NCI-H82 treated with DMSO at 0.1 percent for 48 hours (cell line): ENCODE results near the gene SLC7A14.
A peak's percentile ranks its signal among the peaks of the same experiment; 100 is the strongest.

Source experiments
- DNase-seq: peaks from one replicate; lab custom pipeline; 2025; ENCODE audit not compliant: unreplicated experiment; lab: John Stamatoyannopoulos, UW

SLC7A14 gene

GRCh38 chr3:170539897-170540296, 46.0 kb downstream of the SLC7A14 start:
- DNase-seq, result no peak

GRCh38 chr3:170536712-170537111, 49.2 kb downstream of the SLC7A14 start:
- no peak for DNase-seq

DNA sequence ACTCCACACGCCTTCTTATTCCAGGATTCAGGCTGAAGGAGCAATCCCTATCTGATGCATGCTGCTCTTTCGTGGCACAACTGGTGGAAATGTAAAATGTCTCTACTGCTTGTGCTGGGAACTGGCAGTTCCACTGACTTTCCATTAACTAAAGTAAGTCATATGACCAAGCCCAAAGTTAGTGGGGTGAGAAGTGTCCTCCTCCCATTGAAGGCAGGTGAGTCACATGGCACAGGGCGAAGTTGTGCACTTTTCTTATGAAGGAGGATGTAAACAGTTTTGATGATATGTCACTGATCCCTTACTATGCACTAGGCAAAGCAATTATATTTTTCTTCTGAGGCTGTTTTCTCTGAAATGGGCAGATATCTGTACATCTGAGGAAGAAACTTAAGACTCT, 51.6 kb downstream of the SLC7A14 start:
- no peak for DNase-seq

DNA sequence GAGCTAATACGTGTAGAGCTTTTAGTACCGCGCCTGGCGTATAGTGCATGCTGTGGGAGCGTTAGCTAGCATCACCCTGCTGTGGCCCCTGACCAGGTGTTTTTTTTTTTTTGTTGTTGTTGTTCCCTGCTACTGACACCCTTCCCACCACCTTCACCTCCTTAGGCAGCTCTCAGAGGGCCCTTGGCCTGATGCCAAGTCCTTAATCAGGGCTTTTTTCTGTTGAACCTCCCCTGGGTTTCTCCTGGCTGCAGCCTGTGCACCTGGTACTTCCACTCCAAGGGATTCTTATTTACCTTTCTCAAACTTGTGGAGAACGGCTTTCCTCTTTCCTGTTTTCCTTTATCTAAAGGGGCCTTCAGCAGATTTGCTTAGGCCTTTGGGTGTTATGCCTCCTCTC, 53.3 kb downstream of the SLC7A14 start:
- DNase-seq, result peak; percentile 86

DNA sequence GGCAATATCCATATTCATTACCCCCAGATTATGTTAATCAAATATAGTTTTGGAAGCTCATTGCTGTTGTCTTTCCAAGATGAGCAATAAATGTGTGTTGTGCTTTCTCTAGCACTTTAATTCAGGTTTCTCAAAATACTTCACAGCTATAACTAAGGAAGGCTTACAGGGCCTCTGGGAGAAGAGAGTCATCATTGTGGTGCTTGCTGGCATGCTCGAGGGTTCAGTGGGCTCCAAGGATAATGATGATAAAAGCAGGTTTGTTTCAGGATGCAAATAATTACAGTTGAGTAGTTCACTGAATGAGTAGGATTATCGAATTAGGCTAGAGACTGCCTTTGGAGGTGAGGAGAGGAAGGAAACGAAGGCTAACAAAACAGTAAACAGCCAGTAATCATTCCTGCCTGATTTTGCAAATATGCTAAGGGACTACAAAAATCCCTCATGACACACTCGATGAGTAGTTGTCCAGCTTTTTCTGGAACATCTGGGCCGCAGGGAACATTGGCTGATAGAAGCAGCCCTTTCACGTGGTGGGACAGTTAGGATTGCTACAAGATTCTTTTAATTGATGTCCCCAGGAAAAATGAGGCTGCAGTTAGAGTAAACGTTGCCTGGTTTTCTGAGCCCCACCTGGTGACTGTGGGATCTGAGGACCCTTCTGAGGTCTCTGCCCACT, 54.1 kb downstream of the SLC7A14 start:
- no peak for DNase-seq

DNA sequence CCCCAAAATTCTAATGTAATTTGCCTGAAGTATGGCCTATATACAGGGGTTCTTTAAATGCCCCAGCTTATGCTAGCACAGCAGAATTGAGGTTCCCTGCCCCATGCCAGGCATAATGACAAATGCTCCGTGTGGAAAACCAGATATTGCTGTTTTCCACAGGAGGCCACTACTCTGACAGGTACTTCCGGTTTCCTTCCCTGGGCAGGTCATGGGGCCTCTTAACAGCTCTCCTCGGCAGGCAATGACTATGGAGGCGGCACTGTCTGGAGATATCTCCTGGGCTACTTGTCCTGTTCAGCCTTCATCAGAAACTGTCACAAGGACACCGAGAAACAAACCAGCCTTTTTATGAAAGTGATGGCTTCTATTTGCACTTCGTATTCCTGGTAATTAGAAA, 54.8 kb downstream of the SLC7A14 start:
- no peak for DNase-seq

DNA sequence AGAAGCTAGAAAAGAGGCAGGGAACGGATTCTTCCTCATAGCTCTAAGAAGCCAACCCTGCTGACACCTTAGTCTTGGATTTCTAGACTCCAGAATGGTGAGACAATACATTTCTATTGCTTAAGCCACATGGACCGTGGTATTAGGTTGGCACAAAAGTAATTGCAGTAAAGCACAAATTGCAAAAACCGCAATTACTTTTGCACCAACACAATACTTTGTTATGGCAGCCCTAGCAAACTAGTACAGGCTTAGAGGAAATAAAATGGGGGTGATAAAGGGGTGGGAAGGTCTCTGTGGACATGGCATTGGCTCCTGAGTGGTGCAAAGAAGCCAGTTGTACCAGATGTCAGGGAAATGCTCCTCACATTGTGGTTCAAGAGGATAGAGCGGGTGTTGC, 56.0 kb downstream of the SLC7A14 start:
- DNase-seq, result no peak

DNA sequence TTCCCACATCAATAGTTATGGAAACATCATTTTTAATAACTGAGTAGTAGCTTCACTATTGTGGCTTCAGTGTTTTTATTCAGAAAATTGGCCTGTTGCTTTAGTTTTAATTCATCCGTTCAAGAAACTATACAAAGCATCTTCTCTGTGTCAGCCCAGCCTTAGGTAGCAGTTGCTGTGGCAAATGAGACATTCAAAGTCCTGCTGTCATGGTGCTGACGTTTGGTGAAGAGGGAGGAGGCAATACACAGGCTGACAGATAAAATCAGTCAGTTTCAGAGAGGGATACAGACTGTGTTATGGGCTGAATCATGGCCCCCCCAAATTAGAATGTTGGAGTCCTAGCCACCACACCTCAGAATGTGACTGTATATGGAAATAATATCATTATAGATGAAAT, 56.5 kb downstream of the SLC7A14 start:
- DNase-seq, result no peak

DNA sequence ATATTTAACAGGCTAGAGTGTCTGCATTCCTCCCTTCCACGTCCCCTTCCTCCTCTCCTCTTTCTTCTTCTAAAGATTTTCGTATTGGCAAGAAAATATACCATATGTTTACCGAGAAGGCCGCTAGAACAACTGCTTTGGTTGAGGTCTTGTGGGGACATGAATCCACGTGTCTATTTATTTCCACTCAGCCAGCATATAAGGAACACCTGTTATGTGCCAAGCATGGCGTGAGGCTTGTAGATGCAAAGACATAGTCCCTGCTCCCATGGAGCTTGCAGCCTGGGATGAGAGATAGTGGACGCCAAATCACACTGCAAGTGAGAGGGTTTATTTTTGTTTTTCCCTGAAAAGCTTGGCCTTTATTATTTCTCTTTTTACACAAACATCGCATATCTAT, 57.1 kb downstream of the SLC7A14 start:
- peak; percentile 31 for DNase-seq

DNA sequence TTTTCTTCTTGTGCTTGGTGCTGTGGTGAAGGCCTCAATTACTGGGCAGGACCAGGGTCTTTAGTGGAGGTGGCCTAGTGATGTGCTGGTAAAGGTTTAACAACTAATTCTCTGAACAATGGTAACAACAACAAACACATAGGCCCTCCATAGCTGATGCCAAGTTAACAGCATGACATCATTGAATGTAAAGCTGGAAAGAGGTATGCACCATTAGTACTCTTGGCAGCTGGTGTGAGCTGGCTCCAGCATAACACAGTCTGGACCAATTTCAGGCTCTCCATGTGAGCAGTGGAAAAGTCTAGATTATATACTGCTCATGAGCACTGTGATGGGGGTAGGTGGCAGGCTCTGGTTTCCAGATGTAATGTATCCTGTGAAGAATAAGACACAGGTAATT, 61.8 kb downstream of the SLC7A14 start:
- DNase-seq, result no peak

GRCh38 chr3:170523248-170523647, 62.6 kb downstream of the SLC7A14 start:
- no peak for DNase-seq

- DNase-seq, result no peak
Observed at GRCh38 chr3:170522201-170522600, 63.7 kb downstream of the SLC7A14 start.

DNA sequence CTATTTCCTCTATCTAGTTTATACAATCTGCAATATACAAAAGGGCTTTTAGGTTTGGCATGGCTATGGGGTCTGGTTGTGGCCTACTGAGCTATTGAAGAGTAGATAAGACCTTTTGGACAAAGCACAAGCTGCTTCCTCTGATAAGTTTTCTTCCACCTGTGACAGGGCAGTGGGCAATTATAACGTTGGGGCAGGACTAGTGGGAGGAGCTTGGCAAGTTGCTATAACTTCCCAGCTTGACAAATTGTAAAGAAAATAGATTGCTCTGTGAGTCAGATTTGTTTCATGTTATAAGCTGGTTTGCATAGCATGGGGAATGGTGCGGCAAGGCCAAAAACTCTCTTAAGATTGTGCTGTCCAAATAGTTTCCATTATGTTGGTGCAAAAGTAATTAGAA, 64.9 kb downstream of the SLC7A14 start:
- no peak for DNase-seq

GRCh38 chr3:170517242-170517945, 68.5 kb downstream of the SLC7A14 start:
- DNase-seq, result no peak

DNA sequence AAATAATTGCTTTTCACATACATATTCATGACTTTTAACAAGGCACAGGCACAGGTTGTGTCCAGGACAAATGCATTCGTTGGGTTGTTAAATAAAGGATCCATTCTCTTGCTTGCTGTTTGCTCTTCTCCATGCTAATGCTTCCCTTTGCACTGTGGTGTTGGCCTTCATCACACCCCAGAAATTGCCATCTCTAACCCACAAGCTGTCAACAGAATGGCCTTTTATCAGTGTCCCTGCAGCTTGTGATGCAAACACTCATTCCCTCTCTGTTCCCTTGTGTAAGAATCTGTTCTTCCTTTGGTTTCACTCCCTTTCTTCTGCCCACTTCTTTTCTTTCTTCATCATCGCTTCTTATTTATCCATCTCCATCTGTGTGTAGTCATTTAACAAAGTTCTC, 72.2 kb downstream of the SLC7A14 start:
- DNase-seq, result no peak

DNA sequence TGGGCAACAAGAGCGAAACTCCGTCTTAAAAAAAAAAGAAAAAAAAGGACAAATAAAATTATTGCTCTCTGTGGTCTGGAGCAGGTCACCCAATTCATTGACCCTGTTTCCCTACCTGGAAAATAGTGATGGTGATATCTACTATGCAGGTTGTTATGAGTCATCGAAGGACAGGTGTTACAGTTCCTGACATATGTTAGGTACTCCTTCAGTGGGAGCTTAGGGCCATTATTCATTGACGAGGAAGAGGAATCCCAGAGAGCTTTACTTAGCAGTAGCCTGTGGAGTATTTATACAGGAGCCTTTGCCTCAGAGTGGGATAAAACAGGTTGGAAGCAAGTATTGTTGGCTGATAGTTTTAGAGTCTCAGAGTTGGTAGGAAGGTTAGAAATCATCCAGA, 74.5 kb downstream of the SLC7A14 start:
- no peak for DNase-seq

DNA sequence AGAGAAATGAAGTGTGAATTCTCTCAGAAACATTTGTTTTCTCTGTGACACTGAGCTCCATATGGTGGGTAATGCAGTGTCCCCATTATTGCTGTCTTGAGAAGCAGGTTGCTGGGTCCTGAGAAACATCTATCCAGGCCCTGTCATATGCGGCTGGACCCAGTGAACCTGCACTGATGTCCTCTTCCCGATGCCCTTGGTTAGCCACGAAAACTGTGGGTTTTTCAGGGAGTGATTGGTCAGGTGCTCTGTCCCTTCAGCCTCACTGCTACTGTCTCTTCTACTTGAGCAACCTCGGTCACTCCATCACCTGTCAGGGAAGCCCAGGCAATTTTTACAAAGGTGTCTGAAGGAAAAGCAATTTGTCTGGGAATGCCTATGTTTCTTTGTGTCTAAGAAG, 77.0 kb downstream of the SLC7A14 start:
- DNase-seq, result no peak

GRCh38 chr3:170508291-170508690, 77.6 kb downstream of the SLC7A14 start:
- DNase-seq, result no peak

DNA sequence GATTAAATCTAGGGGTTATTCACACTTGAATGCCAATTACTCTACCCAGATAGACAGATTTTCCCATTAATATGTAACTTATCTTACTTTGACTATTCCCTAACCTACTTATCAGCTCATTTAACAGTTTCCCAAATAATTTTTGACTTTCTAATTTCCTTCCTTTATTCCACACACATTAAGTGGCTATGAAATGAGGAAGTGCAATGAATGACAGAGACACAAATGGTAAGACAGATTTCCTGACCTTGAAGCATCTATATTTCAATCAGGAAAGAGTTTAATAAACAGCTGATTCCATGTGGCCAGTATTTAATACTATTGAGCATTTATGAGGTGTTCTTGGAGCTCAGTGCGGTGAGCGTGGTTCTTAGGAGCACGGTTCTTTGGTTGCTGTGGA, 78.8 kb downstream of the SLC7A14 start:
- no peak for DNase-seq

DNA sequence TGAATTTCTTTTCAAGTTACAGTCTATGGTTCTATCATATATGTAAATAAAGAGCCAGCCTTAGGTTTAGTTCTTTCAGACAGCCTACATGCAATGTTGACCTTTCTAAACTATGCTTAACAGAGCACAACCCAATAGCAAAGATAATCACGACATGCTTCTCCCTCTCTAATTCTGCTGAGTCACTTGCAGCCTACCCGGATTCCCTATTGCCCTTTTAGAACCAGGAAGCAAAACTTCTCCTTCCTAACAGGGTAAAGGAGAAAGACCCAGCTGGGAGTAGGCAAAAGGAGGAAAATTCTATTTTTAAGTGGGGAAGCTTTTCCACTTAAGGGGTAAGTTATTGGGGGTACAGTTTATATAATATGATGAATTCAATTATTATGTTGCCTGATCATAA, 79.3 kb downstream of the SLC7A14 start:
- no peak for DNase-seq

- no peak for DNase-seq
Observed at GRCh38 chr3:170502297-170502696, 83.6 kb downstream of the SLC7A14 start.

DNA sequence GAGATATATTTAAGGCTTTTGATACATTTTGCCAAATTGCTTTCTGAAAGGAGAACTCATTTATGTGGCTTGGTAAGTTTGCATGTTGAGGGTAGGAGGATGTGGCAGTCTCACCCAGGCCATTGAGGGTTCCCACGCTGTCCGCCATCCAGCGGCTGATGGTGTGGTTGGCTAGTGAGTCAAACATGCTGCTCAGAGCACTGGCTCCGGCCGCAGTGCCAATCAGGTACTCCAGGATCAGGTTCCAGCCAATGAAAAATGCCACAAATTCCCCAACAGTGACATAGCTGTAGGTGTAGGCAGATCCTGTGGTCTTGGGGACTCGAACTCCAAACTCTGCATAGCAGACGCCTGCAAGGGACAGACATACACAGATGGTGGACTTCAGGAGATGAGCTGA, 84.9 kb downstream of the SLC7A14 start:
- DNase-seq, result no peak

GRCh38 chr3:170500462-170500861, 85.4 kb downstream of the SLC7A14 start:
- DNase-seq, result no peak
